AG10803 (cell line): ENCODE results near the gene APBA2.

Experiments used
- DNase-seq: peaks from one replicate; pipeline ENCODE4 v3.0.0; 2010; ENCODE audit warnings: low read depth
- H3K4me3 ChIP-seq: 2 replicates; pipeline ENCODE4 v1.5.1; 2011; ENCODE audit warnings: mild to moderate bottlenecking, low read length, control low read depth
- CTCF ChIP-seq: conservative IDR thresholded peaks from 2 replicates; pipeline ENCODE4 v1.5.1; 2011; ENCODE audit warnings: mild to moderate bottlenecking, low read length, control low read depth, inconsistent platforms

APBA2 gene

GRCh38 chr15:28963711-28964081 is 77.9 kb downstream of the APBA2 start:
- TF ChIP-seq CTCF = no peak
- DNase-seq = no peak
- H3K4me3 ChIP-seq = no peak overlapping the region

GRCh38 chr15:28964098-28964497 is 78.3 kb downstream of the APBA2 start:
- no peak for TF ChIP-seq CTCF
- no peak for DNase-seq
- no peak overlapping the region for H3K4me3 ChIP-seq

- TF ChIP-seq CTCF = no peak
- no peak overlapping the region for H3K4me3 ChIP-seq
- DNase-seq = no peak
Measured at GRCh38 chr15:28967066-28967465, 81.3 kb downstream of the APBA2 start.

GRCh38 chr15:28967990-28968389 is 82.2 kb downstream of the APBA2 start:
- no peak for TF ChIP-seq CTCF
- DNase-seq = no peak
- no peak overlapping the region for H3K4me3 ChIP-seq

- no peak for DNase-seq
- no peak for TF ChIP-seq CTCF
- H3K4me3 ChIP-seq = no peak overlapping the region
Measured at GRCh38 chr15:28969511-28970085, 83.8 kb downstream of the APBA2 start.

- no peak overlapping the region for H3K4me3 ChIP-seq
- no peak for TF ChIP-seq CTCF
- no peak for DNase-seq
Measured at GRCh38 chr15:28974142-28974541, 88.4 kb downstream of the APBA2 start.

GRCh38 chr15:28975766-28976179 is 90.0 kb downstream of the APBA2 start:
- TF ChIP-seq CTCF = peak; percentile 52
- no peak overlapping the region for H3K4me3 ChIP-seq
- peak; percentile 6 for DNase-seq
